Stimulated activated CD8-positive, alpha-beta memory T cell treated with anti-CD3 and anti-CD28 coated beads, Interleukin-15, amount 100 ng/mL, for 24 hours (primary cell): Measurements from ENCODE around the gene TOMM20.
"Not testable (repeated sequence)": the region's sequence is repeated elsewhere in the genome, so short reads cannot be mapped to it uniquely, and the experiment has no call there.

Source experiments
- DNase-seq: peaks from one replicate; pipeline ENCODE4 v3.0.0-alpha.2; 2020; ENCODE audit warnings: low read depth

Gene TOMM20

GRCh38 chr1:235101558-235102258 lies 26.9 kb downstream of the TOMM20 start:
- DNase-seq, result no peak

- no peak for DNase-seq
Measured at GRCh38 chr1:235100194-235100772, 28.4 kb downstream of the TOMM20 start.

GRCh38 chr1:235098991-235099390 lies 29.6 kb downstream of the TOMM20 start:
- no peak for DNase-seq

GRCh38 chr1:235098547-235098946 lies 30.1 kb downstream of the TOMM20 start:
- DNase-seq, result no peak

- not testable (repeated sequence) for DNase-seq
Measured at GRCh38 chr1:235097501-235097900, 31.1 kb downstream of the TOMM20 start.

GRCh38 chr1:235095938-235096562 lies 32.6 kb downstream of the TOMM20 start:
- DNase-seq, result no peak

- DNase-seq, result peak; percentile 67
Measured at GRCh38 chr1:235093696-235094592, 34.7 kb downstream of the TOMM20 start.

GRCh38 chr1:235093013-235093695 lies 35.5 kb downstream of the TOMM20 start:
- DNase-seq, result no peak

- not testable (repeated sequence) for DNase-seq
Measured at GRCh38 chr1:235092415-235092814, 36.2 kb downstream of the TOMM20 start.

GRCh38 chr1:235092045-235092406 lies 36.6 kb downstream of the TOMM20 start:
- DNase-seq, result not testable (repeated sequence)

- DNase-seq, result not testable (repeated sequence)
Measured at GRCh38 chr1:235091319-235092044, 37.2 kb downstream of the TOMM20 start.

GRCh38 chr1:235090406-235091069 lies 38.1 kb downstream of the TOMM20 start:
- no peak for DNase-seq

- no peak for DNase-seq
Measured at GRCh38 chr1:235088907-235089306, 39.7 kb downstream of the TOMM20 start.

- no peak for DNase-seq
Measured at GRCh38 chr1:235088430-235088829, 40.2 kb downstream of the TOMM20 start.

GRCh38 chr1:235087906-235088305 lies 40.7 kb downstream of the TOMM20 start:
- no peak for DNase-seq

GRCh38 chr1:235085411-235086117 lies 43.1 kb downstream of the TOMM20 start:
- not testable (repeated sequence) for DNase-seq

- not testable (repeated sequence) for DNase-seq
Measured at GRCh38 chr1:235080788-235081187, 47.8 kb downstream of the TOMM20 start.

- not testable (repeated sequence) for DNase-seq
Measured at GRCh38 chr1:235080297-235080657, 48.4 kb downstream of the TOMM20 start.

GRCh38 chr1:235079443-235080296 lies 49.0 kb downstream of the TOMM20 start:
- no peak for DNase-seq
